GM12878 (cell line): ENCODE data around the gene CFAP157. TPM values are rescaled to one million over a fixed set of nuclear protein-coding genes. Genes with fewer than 3 reads are reported as not detected.

ENCODE experiments used
- ATAC-seq: fragments of 200-7000 bp; cut with Tn5 transposase; 3 replicates; pipeline ENCODE4 v1.9.1; 2020; ENCODE audit warnings: mild to moderate bottlenecking, moderate library complexity
- BruUV-seq: library from RNA; stranded (reverse); fragments of 400-500 nt; replicated peaks from 2 replicates; lab custom pipeline; 2021; lab: Mats Ljungman, UMichigan
- CTCF ChIA-PET: fragments of 300-600 bp; sonication (Branson Sonifier 250); formaldehyde crosslinking; extraction: SDS; loops from one replicate; lab custom pipeline; 2021; ENCODE audit warnings: inconsistent platforms; lab: Yijun Ruan, JAX
- POLR2A ChIA-PET: fragments of 350-600 bp; formaldehyde crosslinking; extraction: SDS; loops from one replicate; lab custom pipeline; 2021; ENCODE audit warnings: inconsistent platforms; lab: Charles Lee
- RAD21 ChIA-PET: fragments of 300-600 bp; sonication (Branson Sonifier 250); formaldehyde crosslinking; loops from one replicate; lab custom pipeline; 2023; ENCODE audit warnings: antibody characterized with exemption; ENCODE audit not compliant: unreplicated experiment; lab: Charles Lee
- SMC1A ChIA-PET: fragments of 300-600 bp; sonication (Branson Sonifier 250); formaldehyde crosslinking; loops from one replicate; lab custom pipeline; 2023; ENCODE audit not compliant: unreplicated experiment, uncharacterized antibody; lab: Charles Lee
- DNase-seq: peaks from one replicate; pipeline ENCODE4 v3.0.0-alpha.2; 2011; ENCODE audit warnings: low read depth, low spot score
- FAIRE-seq: peaks from 3 replicates; lab custom pipeline; 2011; peaks lifted over from hg19 to GRCh38; lab: Jason Lieb, UNC
- H2AFZ ChIP-seq: 2 replicates; pipeline ENCODE4 v1.6.0; 2011; ENCODE audit warnings: low read depth, low read length, control low read depth; ENCODE audit not compliant: control insufficient read depth
- H3K27ac ChIP-seq: 2 replicates; pipeline ENCODE4 v1.5.1; 2011; ENCODE audit warnings: control low read depth; ENCODE audit not compliant: control insufficient read depth, insufficient read depth
- H3K27me3 ChIP-seq, 2 experiments: replicated peaks in 1 of 2; 2 replicates each; pipeline versions ENCODE4 v1.6.0 to v1.6.1; 2011; ENCODE audit warnings: low read length in 1 of 2; ENCODE audit not compliant: control insufficient read depth in 2 of 2, insufficient read depth in 2 of 2
- H3K36me3 ChIP-seq, 2 experiments: 2 replicates each; pipeline ENCODE4 v1.5.1; 2011; ENCODE audit warnings: low read length in 1 of 2; ENCODE audit not compliant: control insufficient read depth in 2 of 2, insufficient read depth in 2 of 2
- H3K4me1 ChIP-seq: 2 replicates; pipeline ENCODE4 v1.6.1; 2011; ENCODE audit warnings: mild to moderate bottlenecking, low read length, moderate library complexity, mixed read lengths; ENCODE audit not compliant: control insufficient read depth, insufficient read depth
- H3K4me2 ChIP-seq: 2 replicates; pipeline ENCODE4 v1.6.0; 2011; ENCODE audit warnings: control low read depth; ENCODE audit not compliant: control insufficient read depth, insufficient read depth
- H3K4me3 ChIP-seq: fragments of 200-600 bp; sonication (generic); 2 replicates; pipeline ENCODE4 v1.5.1; 2016
- H3K79me2 ChIP-seq: 2 replicates; pipeline ENCODE4 v1.6.0; 2011; ENCODE audit warnings: low read length; ENCODE audit not compliant: control insufficient read depth, insufficient read depth
- H3K9ac ChIP-seq: 2 replicates; pipeline ENCODE4 v1.8.0; 2011; ENCODE audit warnings: low read length, control low read depth, mixed read lengths; ENCODE audit not compliant: control insufficient read depth, insufficient read depth
- H3K9me3 ChIP-seq: replicated peaks from 3 replicates; pipeline ENCODE4 v1.5.1; 2011; ENCODE audit warnings: mild to moderate bottlenecking, low read length; ENCODE audit not compliant: control insufficient read depth, insufficient read depth
- H4K20me1 ChIP-seq: 2 replicates; pipeline ENCODE4 v1.6.0; 2011; ENCODE audit not compliant: control insufficient read depth, insufficient read depth
- E2F4 ChIP-seq: IDR thresholded peaks from 2 replicates; pipeline ENCODE4 v1.6.1; 2012; ENCODE audit warnings: low read depth, low read length, improper control_type of control experiment
- MTA3 ChIP-seq: IDR thresholded peaks from 2 replicates; pipeline ENCODE4 v1.6.1; 2012; ENCODE audit warnings: low read length, inconsistent platforms, borderline replicate concordance
- NFYB ChIP-seq: IDR thresholded peaks from 2 replicates; pipeline ENCODE4 v1.6.1; 2011; ENCODE audit warnings: low read depth, mild to moderate bottlenecking, low read length, improper control_type of control experiment, moderate library complexity; ENCODE audit not compliant: insufficient read depth
- NKRF ChIP-seq: fragments of 450-650 bp; conservative IDR thresholded peaks from 2 replicates; pipeline ENCODE4 v1.6.1; 2017; ENCODE audit warnings: mild to moderate bottlenecking, moderate library complexity
- NR2C1 ChIP-seq: fragments of 450-650 bp; IDR thresholded peaks from 2 replicates; pipeline ENCODE4 v1.6.1; 2017; ENCODE audit warnings: antibody characterized with exemption, mild to moderate bottlenecking, moderate library complexity
- PBX3 ChIP-seq: IDR thresholded peaks from 2 replicates; pipeline ENCODE4 v1.6.1; 2011; ENCODE audit warnings: mild to moderate bottlenecking, low read depth, low read length, moderate library complexity; ENCODE audit not compliant: insufficient replicate concordance
- RBBP5 ChIP-seq: fragments of 200-600 bp; sonication (generic); conservative IDR thresholded peaks from 2 replicates; pipeline ENCODE4 v1.6.1; 2016
- SUZ12 ChIP-seq: fragments of 200-600 bp; sonication (generic); IDR thresholded peaks from one replicate; pipeline ENCODE4 v1.6.1; 2018; ENCODE audit warnings: antibody characterized with exemption, mild to moderate bottlenecking; ENCODE audit not compliant: unreplicated experiment
- USF2 ChIP-seq: IDR thresholded peaks from 2 replicates; pipeline ENCODE4 v1.6.1; 2011; ENCODE audit warnings: low read depth, low read length, improper control_type of control experiment, borderline replicate concordance
- ZBED1 ChIP-seq: IDR thresholded peaks from 2 replicates; pipeline ENCODE4 v1.6.1; 2016; ENCODE audit warnings: borderline replicate concordance
- ZNF274 ChIP-seq: IDR thresholded peaks from one replicate; pipeline ENCODE4 v1.8.0; 2011; ENCODE audit not compliant: insufficient read length, insufficient read depth
- WGBS: methylation state at CpG from one replicate; pipeline ENCODE4 v1.1.6; 2016; ENCODE audit warnings: low lambda C conversion rate; ENCODE audit not compliant: insufficient replicate concordance, insufficient coverage; ENCODE audit errors: missing lambda C conversion rate; 5-methylcytosine and 5-hydroxymethylcytosine counted together
- in situ Hi-C: fragments of 300-500 bp; cut with MboI; formaldehyde crosslinking; loops from 9 replicates; pipeline ENCODE4 v1.14.3; 2018; ENCODE audit warnings: mixed read lengths
- intact Hi-C: fragments of 100-400 bp; cut with micrococcal nuclease; formaldehyde crosslinking; loops from one replicate; pipeline ENCODE4 v1.14.2; 2022; ENCODE audit not compliant: unreplicated experiment
- polyA plus RNA-seq, 11 experiments: library from polyadenylated mRNA; depleted of rRNA in 4 of 11; unstranded in 6 of 11; stranded (reverse) in 5 of 11; fragments of >200 nt; fragmentation: Nextera tagmentation in 4 of 11; fragmentation: Illumina TruSeq in 1 of 11; extraction: Ambion mirVana in 4 of 11; extraction: Trizol in 1 of 11; gene quantifications; 1 replicate in 1 of 11; 2 replicates in 10 of 11; pipeline versions ENCODE4 v1.2.1 to v1.2.3, GENCODE V29; 2011 to 2016; ENCODE audit warnings: inconsistent platforms in 2 of 11, missing spikeins in 2 of 11, low read depth in 1 of 11
- total RNA-seq, 4 experiments: library from RNA; depleted of rRNA in 3 of 4; stranded (reverse); fragments of >200 nt in 3 of 4; fragmentation: Illumina TruSeq in 1 of 4; extraction: Trizol in 1 of 4; gene quantifications; 2 replicates each; pipeline versions ENCODE4 v1.2.1 to v1.2.3, GENCODE V29; 2013 to 2021

Gene CFAP157
- total and polyA plus RNA-seq, 10 of the 15 experiments (the other 5 are each of a cell fraction or from before 2014, with no cell fraction given), result 0.08 to 0.72 TPM; not detected in 8

- Histone ChIP-seq H2AFZ (no peak overlapping the region), H4K20me1 (no peaks in the 10 kb centered on the region), H3K4me2 (no peak overlapping the region), H3K27ac (no peak overlapping the region), H3K36me3 (no peaks in the 10 kb centered on the region), H3K27me3 (no peaks in the 10 kb centered on the region), H3K9ac (no peak overlapping the region), H3K79me2 (no peaks in the 10 kb centered on the region), H3K4me1 (peaks cover 3% of the 10 kb centered on the region; the same call in 1 of the 2 replicates), H3K9me3 (no peaks in the 10 kb centered on the region), H3K4me3 (no peak overlapping the region)
- intact Hi-C loops, result loop anchor here (5.0 kb wide), 1 partner anchor 200 kb away; the partner anchor contains the start of gene ST6GALNAC4
- in situ Hi-C loops, result no loop called here
- FAIRE-seq (no peak), DNase-seq (no peak), ATAC-seq (no peak)
- BruUV-seq, result no TSS peak
- ChIA-PET RAD21 (interaction anchor here (2.8 kb wide), 1 partner anchor 17 kb away, joined by 19 read pairs; the partner anchor contains the start of gene TOR2A), SMC1A (no interaction called here), POLR2A (no interaction called here), CTCF (interaction anchor here (2.4 kb wide), 1 partner anchor 17 kb away, joined by 6 read pairs; the partner anchor contains the start of gene TOR2A)
- 41% methylated on average over 5 of the region's 5 CpGs for WGBS
- TF ChIP-seq NR2C1 (no peak), SUZ12 (no peak), NKRF (no peak), RBBP5 (no peak), E2F4 (no peak), MTA3 (no peak), ZNF274 (no peak), NFYB (no peak), PBX3 (no peak), ZBED1 (no peak), USF2 (no peak)
Observed at GRCh38 chr9:127717766-127718165, 11.0 kb downstream of the CFAP157 start.
